ENCODE results near the gene CELF4.
"Not testable (repeated sequence)": the region's sequence is repeated elsewhere in the genome, so short reads cannot be mapped to it uniquely, and the experiment has no call there.

The CELF4 gene

DNA sequence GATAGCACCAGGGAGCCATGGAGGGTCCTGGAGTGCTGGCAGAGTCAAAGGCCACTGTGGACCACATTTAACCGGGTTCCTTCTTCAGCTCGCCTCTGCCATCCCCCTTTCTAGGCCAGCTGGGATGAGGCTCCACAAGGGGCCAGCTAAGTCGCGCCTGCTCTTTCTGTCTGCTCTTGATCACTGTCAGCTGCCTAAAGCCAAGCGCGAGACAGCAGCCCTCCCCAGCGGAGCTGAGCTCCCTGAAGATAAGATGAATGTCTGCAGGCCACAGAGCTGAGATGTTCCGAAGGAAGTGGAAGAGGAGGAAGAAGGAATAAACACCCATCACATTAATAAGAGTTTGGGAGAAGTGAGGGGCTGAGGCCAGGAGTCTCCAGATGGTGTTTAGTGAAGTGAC, 99.6 kb downstream of the CELF4 start:
- DNase-seq (ENCODE audit: low read depth): no peak

GRCh38 chr18:37464257-37464656, 101.3 kb downstream of the CELF4 start:
- DNase-seq (ENCODE audit: low read depth): no peak

- DNase-seq (ENCODE audit: low read depth): not testable (repeated sequence)
Observed at GRCh38 chr18:37461329-37461728, 104.3 kb downstream of the CELF4 start.

DNA sequence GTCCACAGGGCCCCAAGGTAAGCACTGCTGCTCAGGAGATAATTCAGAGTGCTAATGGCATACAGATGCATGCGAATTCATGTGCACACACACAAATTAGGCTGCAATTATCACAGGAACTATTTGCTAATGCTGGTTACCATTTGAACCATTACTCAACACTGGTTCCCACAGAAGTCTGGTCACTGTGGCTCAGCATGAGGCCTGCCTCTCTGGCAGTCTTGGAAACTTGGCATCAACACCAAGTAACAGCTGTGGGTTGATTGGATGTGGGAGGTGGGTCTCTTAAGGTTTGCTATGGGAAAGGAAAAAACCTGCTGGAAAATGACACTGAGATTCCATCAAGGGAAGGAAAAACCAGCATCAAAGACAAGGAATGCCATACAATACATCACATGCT, 105.0 kb downstream of the CELF4 start:
- no peak for DNase-seq (ENCODE audit: low read depth)

- DNase-seq (ENCODE audit: low read depth): no peak
Observed at GRCh38 chr18:37458697-37459096, 106.9 kb downstream of the CELF4 start.

DNA sequence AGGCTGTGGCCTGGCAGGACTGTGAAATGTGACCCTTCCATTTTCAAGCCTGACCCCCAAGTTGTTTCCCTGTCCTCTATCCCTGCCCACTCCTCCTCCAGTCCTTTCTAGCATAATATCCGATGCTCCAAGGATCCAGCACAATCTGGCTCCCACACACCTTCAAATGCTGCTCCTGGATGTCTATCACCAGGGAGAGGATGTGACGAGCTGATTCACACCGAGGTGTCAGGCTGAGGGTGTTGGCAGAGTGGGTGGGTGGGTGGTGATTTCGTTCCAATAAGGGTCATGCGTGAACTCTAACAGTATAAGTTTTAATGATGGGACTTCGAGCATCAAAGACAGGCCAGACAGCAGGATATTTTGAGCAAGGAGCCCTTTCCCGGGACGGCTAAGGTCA, 107.8 kb downstream of the CELF4 start:
- DNase-seq (ENCODE audit: low read depth): no peak

- DNase-seq (ENCODE audit: low read depth): no peak
Observed at GRCh38 chr18:37457341-37457740, 108.3 kb downstream of the CELF4 start.

- DNase-seq (ENCODE audit: low read depth): no peak
Observed at GRCh38 chr18:37456873-37457272, 108.7 kb downstream of the CELF4 start.

- no peak for DNase-seq (ENCODE audit: low read depth)
Observed at GRCh38 chr18:37456395-37456794, 109.2 kb downstream of the CELF4 start.

DNA sequence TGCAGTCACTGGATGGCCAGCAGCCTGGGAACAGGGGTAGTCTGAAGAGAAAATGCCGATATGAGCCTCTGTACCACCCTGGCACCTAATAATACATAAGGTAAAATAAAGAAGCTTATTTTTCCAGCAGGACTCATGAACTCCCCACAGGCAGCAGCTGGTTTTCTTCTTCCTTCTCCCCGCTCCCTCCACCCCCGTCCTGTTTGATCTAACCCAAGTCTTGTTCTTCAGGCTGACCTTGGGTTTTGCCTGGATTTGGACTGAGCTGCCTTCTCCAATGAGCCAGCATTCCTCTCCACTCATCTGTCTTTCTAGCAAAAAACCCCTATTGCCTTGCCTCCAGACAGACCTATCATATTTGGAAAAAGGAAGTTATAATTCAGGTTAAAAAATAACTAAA, 111.8 kb downstream of the CELF4 start:
- no peak for DNase-seq (ENCODE audit: low read depth)

DNA sequence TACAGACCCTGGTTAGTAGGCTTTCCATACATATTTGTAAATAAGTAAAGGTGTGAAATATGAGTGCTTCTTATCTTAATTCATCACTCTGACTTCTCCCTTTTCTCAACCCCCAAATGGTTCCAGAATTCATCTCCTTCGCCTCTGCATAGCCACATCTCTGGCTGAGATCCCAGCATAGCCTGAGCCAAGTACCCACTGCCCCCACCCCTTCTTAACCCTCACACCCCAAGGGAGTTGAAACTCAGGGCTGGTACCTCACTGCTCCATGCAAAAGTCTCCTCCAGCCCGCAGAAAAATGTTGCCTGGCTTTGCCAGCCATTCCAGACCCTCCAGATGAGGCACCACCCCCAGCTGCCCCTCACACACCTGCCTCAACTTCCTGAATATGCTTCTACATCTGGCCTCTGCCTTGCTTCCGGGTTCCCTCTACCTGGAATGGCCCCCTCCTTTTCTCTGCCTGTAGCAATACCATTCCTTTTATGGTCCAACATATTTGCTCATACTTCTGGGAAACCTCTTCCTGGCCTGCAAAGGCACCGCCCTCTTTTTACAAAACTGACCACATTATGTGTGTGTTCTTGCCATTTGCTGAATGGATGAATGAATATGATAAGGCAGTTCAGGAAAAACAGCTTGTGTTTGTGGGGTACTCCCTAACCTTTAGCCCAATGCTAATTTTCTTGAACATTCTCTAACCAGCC, 112.8 kb downstream of the CELF4 start:
- no peak for DNase-seq (ENCODE audit: low read depth)

- no peak for DNase-seq (ENCODE audit: low read depth)
Observed at GRCh38 chr18:37452015-37452414, 113.6 kb downstream of the CELF4 start.

DNA sequence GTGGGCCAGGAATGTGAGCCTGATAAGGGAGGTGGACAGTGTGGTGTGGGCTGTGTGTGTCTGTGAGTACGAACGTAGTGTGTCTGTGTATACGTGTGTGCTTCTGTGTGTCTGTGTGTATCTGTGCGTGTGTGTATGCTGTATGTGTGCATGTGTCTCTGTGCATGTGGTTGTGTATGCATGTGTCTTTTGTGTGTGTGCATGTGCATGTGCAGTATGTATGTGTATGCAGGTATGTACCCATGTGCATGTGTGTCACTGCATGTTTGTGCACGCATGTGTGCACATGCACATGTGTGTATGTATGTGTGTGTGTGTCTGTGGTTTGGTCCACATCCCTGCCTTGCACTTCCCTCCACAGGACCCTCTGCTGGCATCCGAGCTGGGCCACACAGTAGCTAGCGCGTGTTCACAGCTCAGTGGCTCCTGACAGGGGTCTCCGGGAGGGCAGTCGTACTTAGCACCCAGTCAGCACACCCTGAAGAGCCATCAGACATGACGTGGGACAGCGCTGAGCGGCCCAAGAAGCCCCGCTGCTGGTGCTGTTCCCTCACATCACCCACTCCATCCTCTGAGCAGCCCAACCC, 114.3 kb downstream of the CELF4 start:
- DNase-seq (ENCODE audit: low read depth): no peak

DNA sequence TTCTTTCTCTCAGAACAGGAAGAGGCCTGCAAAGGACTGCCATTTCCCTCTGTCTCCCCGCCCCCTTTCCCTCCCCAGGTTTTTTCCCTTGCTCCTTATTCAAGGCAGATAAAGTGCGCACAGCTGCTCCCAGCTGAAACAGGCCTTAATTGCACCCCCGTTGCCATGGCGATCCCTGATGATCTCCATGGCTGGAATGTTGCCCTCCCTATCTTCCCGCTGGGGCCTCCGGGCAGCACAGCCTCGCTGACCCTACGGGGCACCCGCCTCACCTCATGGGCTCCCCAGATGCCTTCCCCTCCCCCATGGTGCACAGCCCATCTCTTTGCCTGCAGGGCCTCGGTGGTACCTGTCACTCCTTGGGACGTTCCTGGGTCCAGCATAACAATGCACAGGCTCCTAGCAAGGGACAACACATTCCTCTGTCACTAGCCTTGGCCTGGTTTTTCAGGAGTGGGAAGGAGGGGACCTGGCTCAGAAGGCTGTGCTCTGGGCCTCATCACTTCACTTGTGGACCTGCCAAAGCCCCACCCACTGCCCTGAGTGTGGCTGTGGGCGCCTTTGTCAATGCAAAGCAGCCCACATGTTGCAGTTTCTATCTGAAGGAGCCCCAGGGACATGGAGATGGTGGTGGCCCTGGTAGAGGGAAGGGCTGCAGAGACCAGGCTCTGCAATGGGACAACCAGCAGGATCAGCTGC, 115.0 kb downstream of the CELF4 start:
- no peak for DNase-seq (ENCODE audit: low read depth)

DNA sequence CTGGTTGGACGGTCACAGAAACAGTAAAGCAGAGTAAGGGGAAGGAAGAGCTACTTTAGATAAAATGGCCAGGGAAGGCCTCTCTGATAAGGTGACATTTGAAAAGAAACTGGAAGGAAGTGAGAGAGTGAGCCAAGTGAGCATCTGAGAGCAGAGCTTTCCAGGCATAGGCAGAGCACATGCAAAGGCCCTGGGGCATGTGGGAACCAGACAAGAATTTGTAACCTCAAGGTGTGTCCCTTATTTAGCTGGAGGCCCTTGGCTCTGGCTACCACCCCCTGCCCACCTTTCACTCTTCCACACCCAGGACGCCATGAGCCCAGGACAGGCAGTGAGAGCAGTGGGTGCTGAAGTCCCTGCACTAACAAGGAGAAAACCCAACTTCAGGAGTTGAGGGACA, 116.0 kb downstream of the CELF4 start:
- DNase-seq (ENCODE audit: low read depth): no peak

GRCh38 chr18:37448946-37449345, 116.7 kb downstream of the CELF4 start:
- DNase-seq (ENCODE audit: low read depth): no peak

DNA sequence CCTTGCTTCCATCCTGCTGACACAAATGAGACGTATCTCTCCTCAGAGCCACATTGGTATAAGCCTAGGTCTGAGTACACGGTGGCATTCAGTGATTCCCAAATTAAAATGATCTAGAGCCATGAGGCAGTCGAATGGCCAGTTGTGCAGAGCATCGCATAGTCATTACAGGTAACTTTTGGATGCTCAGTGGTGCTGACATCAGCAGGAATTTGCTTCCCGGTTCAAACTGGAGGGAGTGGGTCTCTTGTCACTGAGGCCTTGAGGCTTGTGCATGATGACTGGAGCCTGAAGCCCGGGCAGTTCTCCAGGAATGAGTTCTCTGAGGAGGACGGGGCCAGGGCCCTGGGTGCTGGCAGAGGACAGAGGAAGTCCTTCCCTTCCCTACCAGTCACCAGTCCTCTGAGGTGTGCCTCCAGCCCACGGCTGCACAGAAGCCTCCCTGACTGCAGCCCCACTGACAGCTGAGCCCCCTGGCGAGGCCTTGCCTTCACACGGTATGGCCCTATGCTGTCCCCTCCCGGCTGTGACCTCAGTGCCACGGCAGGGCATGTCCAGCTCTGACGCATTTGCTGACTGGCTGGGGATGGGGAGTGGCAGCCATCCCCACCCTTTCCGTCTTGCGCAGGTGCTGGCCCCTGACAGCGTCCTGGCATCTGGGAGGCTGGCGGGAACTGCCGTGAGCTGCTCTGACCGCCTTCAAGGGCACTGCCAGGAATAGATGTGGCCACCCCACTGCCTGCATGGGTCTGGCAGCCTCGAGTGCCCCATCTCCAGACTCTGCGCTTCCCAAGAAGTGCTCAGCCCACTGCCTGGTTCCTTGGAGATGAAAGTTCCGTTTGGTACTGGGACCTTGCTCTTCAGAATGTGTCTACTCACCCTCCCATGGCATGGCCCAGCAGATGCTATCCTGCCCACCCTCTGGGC, 117.4 kb downstream of the CELF4 start:
- DNase-seq (ENCODE audit: low read depth): no peak

- DNase-seq (ENCODE audit: low read depth): no peak
Observed at GRCh38 chr18:37445836-37446235, 119.8 kb downstream of the CELF4 start.

DNA sequence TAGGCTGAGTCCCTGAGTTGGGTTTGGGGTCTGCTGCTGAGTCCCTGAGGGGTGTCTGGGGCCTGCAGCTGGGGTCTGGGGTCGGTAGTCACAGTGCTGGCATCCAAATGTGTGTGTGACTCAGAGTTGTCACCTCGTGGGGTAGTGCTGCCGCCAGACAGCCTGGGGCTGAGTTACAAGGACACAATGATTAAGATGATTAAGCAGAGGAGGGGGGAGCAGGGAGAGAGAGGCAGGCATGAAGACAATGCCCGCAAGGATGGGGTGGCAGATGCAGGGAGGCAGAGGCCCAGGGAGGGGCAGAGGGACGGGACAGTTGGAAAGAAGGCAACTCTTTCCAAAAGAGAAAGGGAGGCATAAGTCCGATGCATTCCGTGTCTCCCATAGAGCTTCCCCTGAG, 120.2 kb downstream of the CELF4 start:
- no peak for DNase-seq (ENCODE audit: low read depth)

GRCh38 chr18:37443325-37444055, 122.1 kb downstream of the CELF4 start:
- no peak for DNase-seq (ENCODE audit: low read depth)

- DNase-seq (ENCODE audit: low read depth): no peak
Observed at GRCh38 chr18:37442477-37442876, 123.1 kb downstream of the CELF4 start.

DNA sequence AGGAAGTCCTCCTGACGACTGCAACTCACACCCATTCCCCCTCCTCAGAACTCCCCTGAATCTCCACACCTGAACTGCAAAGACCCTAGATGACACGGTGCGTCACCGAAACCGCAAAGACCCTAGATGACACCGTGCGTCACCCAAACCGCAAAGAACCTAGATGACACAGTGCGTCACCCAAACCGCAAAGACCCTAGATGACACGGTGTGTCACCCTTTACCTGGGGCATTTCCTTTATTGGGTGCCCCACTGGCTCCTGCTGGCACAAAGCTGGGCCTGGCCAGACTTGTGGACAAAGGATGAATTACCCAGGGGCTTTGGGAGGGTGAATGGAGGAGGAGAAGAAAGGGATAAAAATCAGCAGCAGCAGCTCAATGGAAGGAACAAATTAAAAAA, 123.8 kb downstream of the CELF4 start:
- DNase-seq (ENCODE audit: low read depth): no peak
